Adrenal gland (tissue), 12 donors: ENCODE results near the gene METTL24. TPM values are rescaled to one million over a fixed set of nuclear protein-coding genes. Genes with fewer than 3 reads are reported as not detected.

Experiments used
- DNase-seq, 7 donors: peaks; one replicate each; pipeline ENCODE4 v3.0.0-alpha.2; 2019 to 2020
- H3K27ac ChIP-seq, 5 donors: fragments of 200-600 bp; sonication (generic) in 4 of 5; 1 replicate in 3 of 5; 2 replicates in 2 of 5; pipeline versions ENCODE4 v1.5.1 to v1.8.0; 2016 to 2020; ENCODE audit warnings: mild to moderate bottlenecking in 1 of 5
- H3K27me3 ChIP-seq: fragments of 200-600 bp; 2 replicates; pipeline ENCODE4 v1.8.0; 2021
- H3K36me3 ChIP-seq, 2 donors: fragments of 200-600 bp; replicated peaks in 1 of 2; 1 replicate in 1 of 2; 2 replicates in 1 of 2; pipeline versions ENCODE4 v1.5.1 to v1.8.0; 2018 to 2022
- H3K4me1 ChIP-seq, 2 donors: fragments of 200-600 bp; replicated peaks in 1 of 2; 1 replicate in 1 of 2; 2 replicates in 1 of 2; pipeline versions ENCODE4 v1.5.1 to v1.8.0; 2018 to 2021
- H3K4me3 ChIP-seq, 4 donors: fragments of 200-600 bp; sonication (generic) in 3 of 4; one replicate each; pipeline ENCODE4 v1.5.1; 2016 to 2018
- H3K9me3 ChIP-seq, 3 donors: fragments of 200-600 bp; sonication (generic) in 1 of 3; replicated peaks in 1 of 3; 1 replicate in 2 of 3; 2 replicates in 1 of 3; pipeline versions ENCODE4 v1.5.1 to v1.8.0; 2016 to 2021
- POLR2A ChIP-seq, 2 donors: fragments of 450-650 bp; IDR thresholded peaks; one replicate each; pipeline ENCODE4 v1.6.1; 2017; ENCODE audit warnings: antibody characterized with exemption in 2 of 2, mild to moderate bottlenecking in 2 of 2, moderate library complexity in 1 of 2
- WGBS, 4 donors: extraction: QIAGEN DNeasy Blood & Tissue Kit in 2 of 4; methylation state at CpG; one replicate each; pipeline versions ENCODE4 v1.1.5 to v1.1.7; 2013 to 2017; 5-methylcytosine and 5-hydroxymethylcytosine counted together
- intact Hi-C, 2 donors: fragments of 100-400 bp; cut with DNase I; formaldehyde crosslinking; loops; one replicate each; pipeline versions ENCODE4 v1.14.1 to v1.15.0; 2022 to 2023
- polyA plus RNA-seq, 3 donors: library from polyadenylated mRNA; stranded (reverse); fragments of 200-250 nt in 2 of 3; fragments of 350-450 nt in 1 of 3; fragmentation: Illumina TruSeq in 1 of 3; extraction: RNeasy Lipid Tissue Mini Kit (QIAGEN cat#74804) in 1 of 3; gene quantifications; one replicate each; pipeline ENCODE4 v1.2.3, GENCODE V29; 2013 to 2014
- total RNA-seq, 9 donors: library from RNA; depleted of rRNA in 4 of 9; stranded (reverse); fragments of >200 nt in 4 of 9; fragments of 120-200 nt in 1 of 9; fragmentation: NEBNext Ultra II Directional in 1 of 9; extraction: Animal tissue kit (Norgen Biotek cat#: 25700) in 1 of 9; gene quantifications; one replicate each; pipeline versions ENCODE4 v1.1.0 to v1.2.4, GENCODE V29; 2013 to 2023
- TF ChIP-seq, protein P1 (sequence below), 6 experiments: fragments of 450-650 bp in 4 of 6; fragments of 200-600 bp in 2 of 6; sonication (generic) in 1 of 6; IDR thresholded peaks; 1 replicate in 5 of 6; 2 replicates in 1 of 6; pipeline versions ENCODE4 v1.5.1 to v1.8.0; 2016 to 2021; ENCODE audit warnings: antibody characterized with exemption in 6 of 6, mild to moderate bottlenecking in 2 of 6, moderate library complexity in 1 of 6
- donor health status: healthy with polysubstance abuse.
- donor health status: Bipolar disorder and iron deficiency.
- donor health status: DM: yes; HTN: yes; CAD: no.
- donor health status: DM: no; HTN: no; CAD: no.
- donor health status: DM: no; HTN: no; CAD: no.
- donor health status: DM: yes; HTN: yes; CAD: no.

The METTL24 gene
- total and polyA plus RNA-seq, 12 donors = 0.20 to 5.0 (median 1.8) TPM; not detected in 1

DNA sequence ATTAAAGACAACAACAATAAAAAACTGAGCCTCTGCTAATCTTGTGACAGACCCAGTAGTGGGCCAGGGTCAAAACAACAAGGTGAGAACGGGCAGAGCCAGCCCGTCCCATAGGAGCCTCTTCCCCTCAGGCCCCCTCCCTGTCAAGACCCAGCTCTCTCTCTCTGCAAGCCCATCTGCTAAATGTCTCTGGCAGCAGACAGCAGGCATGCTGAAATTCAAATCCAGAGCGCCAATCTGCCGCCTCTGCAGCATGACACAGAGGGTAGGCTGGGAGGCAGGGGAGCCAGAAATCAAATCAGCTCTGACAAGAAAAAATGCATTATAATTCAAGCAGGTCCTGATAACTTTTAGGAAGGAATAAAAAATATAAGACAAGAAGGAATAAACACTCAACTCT lies 26.3 kb downstream of the METTL24 start:
- 38 to 43% (median 39%) methylated on average over 4 of the region's 4 CpGs for WGBS, 4 donors
- intact Hi-C loops = no loop called here
- no peak overlapping the region for H3K4me3 ChIP-seq
- DNase-seq = no peak
- peaks cover 0 to 37% of the 10 kb centered on the region in 2 donors for H3K4me1 ChIP-seq
- no peak for TF ChIP-seq POLR2A (IDR thresholded peaks at IDR 0.05)
- TF ChIP-seq, protein P1, sequence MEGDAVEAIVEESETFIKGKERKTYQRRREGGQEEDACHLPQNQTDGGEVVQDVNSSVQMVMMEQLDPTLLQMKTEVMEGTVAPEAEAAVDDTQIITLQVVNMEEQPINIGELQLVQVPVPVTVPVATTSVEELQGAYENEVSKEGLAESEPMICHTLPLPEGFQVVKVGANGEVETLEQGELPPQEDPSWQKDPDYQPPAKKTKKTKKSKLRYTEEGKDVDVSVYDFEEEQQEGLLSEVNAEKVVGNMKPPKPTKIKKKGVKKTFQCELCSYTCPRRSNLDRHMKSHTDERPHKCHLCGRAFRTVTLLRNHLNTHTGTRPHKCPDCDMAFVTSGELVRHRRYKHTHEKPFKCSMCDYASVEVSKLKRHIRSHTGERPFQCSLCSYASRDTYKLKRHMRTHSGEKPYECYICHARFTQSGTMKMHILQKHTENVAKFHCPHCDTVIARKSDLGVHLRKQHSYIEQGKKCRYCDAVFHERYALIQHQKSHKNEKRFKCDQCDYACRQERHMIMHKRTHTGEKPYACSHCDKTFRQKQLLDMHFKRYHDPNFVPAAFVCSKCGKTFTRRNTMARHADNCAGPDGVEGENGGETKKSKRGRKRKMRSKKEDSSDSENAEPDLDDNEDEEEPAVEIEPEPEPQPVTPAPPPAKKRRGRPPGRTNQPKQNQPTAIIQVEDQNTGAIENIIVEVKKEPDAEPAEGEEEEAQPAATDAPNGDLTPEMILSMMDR (IDR thresholded peaks at IDR 0.05) = no peak
- H3K36me3 ChIP-seq = no peaks in the 10 kb centered on the region
- no peak overlapping the region for H3K27ac ChIP-seq
- H3K9me3 ChIP-seq = no peaks in the 10 kb centered on the region
- no peaks in the 10 kb centered on the region for H3K27me3 ChIP-seq

- intact Hi-C loops = no loop called here
Measured at GRCh38 chr6:110331390-110331789, 26.8 kb downstream of the METTL24 start.

DNA sequence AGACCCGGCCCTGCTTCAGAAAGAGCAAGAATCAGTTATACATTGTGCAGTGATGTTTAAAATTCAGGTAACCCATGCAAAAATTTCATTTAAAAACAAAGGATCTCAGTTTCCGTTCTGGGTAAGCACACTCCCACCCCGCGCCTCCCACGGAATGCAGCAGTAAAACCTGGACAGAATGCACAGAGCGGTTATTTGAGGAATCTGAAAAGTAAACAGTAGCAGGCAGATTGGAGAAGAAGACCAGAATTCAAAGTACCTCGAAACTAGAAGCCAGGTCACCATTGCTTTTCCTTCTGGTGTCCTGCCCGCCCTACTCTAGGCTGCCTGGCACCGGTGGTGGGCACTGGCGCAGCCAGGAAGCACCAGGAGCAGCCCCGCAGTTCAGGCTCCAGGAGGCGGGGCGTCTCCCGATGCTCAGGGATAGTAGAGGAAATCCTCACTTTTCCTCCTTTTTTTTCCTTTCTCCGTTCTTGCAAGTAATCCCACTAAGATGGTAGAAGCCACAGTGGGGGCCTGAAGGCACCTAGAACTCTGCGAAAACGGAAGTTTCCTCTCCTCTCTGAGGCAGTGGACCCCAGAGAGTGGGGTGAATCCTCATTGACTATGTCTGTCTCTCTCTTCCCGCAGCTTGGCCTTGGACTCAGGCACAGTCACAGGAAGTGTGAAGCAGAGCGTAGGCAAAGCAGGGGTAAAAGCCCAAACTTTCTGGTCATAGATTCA lies 28.3 kb downstream of the METTL24 start:
- no peaks in the 10 kb centered on the region for H3K9me3 ChIP-seq
- 56 to 71% (median 60%) methylated on average over 19 of the region's 19 CpGs for WGBS, 4 donors
- no peaks in the 10 kb centered on the region for H3K36me3 ChIP-seq
- H3K4me1 ChIP-seq = peaks cover 0 to 45% of the 10 kb centered on the region in 2 donors
- no peak for TF ChIP-seq POLR2A (IDR thresholded peaks at IDR 0.05)
- TF ChIP-seq, protein P1 (IDR thresholded peaks at IDR 0.05) = no peak
- peak overlapping the region in 2 of 5 donors; percentile 35 to 57 for H3K27ac ChIP-seq
- no peaks in the 10 kb centered on the region for H3K27me3 ChIP-seq
- H3K4me3 ChIP-seq = no peak overlapping the region
- intact Hi-C loops = no loop called here
- DNase-seq = no peak

More at GRCh38 chr6:110331390-110331789, 26.8 kb downstream of the METTL24 start:
- WGBS, 4 donors = 56 to 65% (median 61%) methylated on average over 3 of the region's 3 CpGs
- H3K27me3 ChIP-seq = no peaks in the 10 kb centered on the region
- no peaks in the 10 kb centered on the region for H3K9me3 ChIP-seq
- DNase-seq = no peak
- H3K4me3 ChIP-seq = no peak overlapping the region
- H3K27ac ChIP-seq = no peak overlapping the region
- TF ChIP-seq POLR2A (IDR thresholded peaks at IDR 0.05) = no peak
- TF ChIP-seq, protein P1 (IDR thresholded peaks at IDR 0.05) = no peak
- peaks cover 0 to 37% of the 10 kb centered on the region in 2 donors for H3K4me1 ChIP-seq
- H3K36me3 ChIP-seq = no peaks in the 10 kb centered on the region

DNA sequence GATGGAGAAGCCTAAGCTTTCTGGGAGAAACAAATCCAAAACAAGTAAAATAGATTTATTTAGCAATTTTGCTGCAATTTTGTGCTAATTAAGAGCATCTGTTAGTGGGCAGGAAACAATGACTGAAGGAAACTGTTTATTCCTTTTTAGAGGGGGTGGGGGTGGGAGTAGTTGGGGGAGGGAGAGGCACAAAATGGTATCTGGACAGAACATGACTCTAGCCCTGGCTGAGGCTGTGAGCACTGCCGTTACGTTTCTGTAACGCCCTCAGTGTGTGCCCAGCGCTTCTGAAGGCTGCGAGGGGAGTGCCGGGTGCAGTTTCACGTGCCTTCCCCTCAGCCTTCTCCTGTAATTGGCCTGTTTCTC lies 28.8 kb downstream of the METTL24 start:
- no peaks in the 10 kb centered on the region for H3K36me3 ChIP-seq
- H3K27ac ChIP-seq = peak overlapping the region in 2 of 5 donors; percentile 35 to 57
- DNase-seq = no peak
- peaks cover 0 to 49% of the 10 kb centered on the region in 2 donors for H3K4me1 ChIP-seq
- H3K27me3 ChIP-seq = no peaks in the 10 kb centered on the region
- H3K9me3 ChIP-seq = no peaks in the 10 kb centered on the region
- 56 to 73% (median 62%) methylated on average over 7 of the region's 7 CpGs for WGBS, 4 donors
- TF ChIP-seq, protein P1 (IDR thresholded peaks at IDR 0.05) = no peak
- no peak for TF ChIP-seq POLR2A (IDR thresholded peaks at IDR 0.05)
- no peak overlapping the region for H3K4me3 ChIP-seq
- intact Hi-C loops = no loop called here
